ENCODE measurements around the gene CASP9.
"Not testable (repeated sequence)": the region's sequence is repeated elsewhere in the genome, so short reads cannot be mapped to it uniquely, and the experiment has no call there.

The CASP9 gene

DNA sequence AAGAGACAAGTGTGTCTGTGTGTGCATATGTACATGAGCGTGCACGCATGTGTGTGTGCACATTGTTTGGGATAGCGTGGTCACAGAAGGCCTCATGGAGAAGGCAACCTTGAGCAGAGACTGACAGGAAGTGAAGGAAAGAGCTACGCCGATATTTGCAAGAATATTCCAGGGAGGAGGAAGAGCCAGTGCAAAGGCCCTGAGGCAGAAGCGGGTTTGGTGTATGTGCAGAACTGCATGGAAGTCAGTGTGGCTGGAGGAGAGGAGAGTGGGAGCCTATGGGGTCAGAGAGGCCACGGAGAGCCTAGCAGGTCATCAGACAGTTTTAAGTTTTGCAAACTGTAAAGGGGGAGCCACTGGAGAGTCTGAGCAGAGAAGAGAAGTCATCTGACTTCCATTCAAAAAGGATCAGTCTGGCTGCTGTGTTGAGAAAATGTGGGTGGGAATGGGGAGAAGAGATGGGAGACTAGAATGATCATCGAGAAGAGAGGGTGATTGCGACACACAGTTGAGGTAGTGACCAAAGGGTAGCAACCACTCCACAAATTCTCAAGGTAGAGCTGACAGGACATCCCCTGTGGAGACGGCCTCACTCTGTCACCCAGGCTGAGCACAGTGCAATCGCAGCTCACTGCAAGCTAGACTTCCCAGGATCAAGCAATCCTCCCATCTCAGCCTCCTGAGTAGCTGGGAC is 44.2 kb downstream of the CASP9 start:
- no peak overlapping the region for H3K27ac ChIP-seq
- TF ChIP-seq, protein P1, sequence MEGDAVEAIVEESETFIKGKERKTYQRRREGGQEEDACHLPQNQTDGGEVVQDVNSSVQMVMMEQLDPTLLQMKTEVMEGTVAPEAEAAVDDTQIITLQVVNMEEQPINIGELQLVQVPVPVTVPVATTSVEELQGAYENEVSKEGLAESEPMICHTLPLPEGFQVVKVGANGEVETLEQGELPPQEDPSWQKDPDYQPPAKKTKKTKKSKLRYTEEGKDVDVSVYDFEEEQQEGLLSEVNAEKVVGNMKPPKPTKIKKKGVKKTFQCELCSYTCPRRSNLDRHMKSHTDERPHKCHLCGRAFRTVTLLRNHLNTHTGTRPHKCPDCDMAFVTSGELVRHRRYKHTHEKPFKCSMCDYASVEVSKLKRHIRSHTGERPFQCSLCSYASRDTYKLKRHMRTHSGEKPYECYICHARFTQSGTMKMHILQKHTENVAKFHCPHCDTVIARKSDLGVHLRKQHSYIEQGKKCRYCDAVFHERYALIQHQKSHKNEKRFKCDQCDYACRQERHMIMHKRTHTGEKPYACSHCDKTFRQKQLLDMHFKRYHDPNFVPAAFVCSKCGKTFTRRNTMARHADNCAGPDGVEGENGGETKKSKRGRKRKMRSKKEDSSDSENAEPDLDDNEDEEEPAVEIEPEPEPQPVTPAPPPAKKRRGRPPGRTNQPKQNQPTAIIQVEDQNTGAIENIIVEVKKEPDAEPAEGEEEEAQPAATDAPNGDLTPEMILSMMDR (IDR thresholded peaks at IDR 0.05): no peak
- no peak for TF ChIP-seq ZFX (IDR thresholded peaks at IDR 0.05; ENCODE audit: borderline replicate concordance)

DNA sequence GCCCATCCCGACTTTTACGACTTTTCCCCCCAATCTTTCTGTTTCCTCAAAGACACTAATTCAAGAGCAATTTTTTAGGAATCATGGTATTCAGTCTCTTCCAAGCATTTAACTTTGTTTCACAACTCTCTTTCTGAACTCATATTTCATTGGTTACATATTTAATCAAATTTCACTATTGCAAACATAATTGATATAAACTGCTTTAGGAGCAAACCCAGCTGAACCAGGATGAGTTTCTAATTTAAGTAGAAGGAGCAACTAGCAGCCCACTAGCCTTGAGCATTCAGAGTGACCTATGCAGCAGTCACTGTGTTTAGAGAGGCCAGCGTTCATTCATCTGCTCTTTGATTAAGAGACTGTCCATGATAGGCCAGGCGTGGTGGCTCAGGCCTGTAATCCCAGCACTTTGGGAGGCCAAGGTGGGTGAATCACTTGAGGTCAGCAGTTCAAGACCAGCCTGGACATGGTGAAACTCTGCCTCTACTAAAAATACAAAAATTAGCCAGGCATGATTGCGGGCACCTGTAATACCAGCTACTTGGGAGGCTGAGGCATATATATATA is 46.3 kb downstream of the CASP9 start:
- TF ChIP-seq, protein P1 (IDR thresholded peaks at IDR 0.05): no peak
- TF ChIP-seq ZFX (IDR thresholded peaks at IDR 0.05; ENCODE audit: borderline replicate concordance): no peak
- no peak overlapping the region for H3K27ac ChIP-seq

DNA sequence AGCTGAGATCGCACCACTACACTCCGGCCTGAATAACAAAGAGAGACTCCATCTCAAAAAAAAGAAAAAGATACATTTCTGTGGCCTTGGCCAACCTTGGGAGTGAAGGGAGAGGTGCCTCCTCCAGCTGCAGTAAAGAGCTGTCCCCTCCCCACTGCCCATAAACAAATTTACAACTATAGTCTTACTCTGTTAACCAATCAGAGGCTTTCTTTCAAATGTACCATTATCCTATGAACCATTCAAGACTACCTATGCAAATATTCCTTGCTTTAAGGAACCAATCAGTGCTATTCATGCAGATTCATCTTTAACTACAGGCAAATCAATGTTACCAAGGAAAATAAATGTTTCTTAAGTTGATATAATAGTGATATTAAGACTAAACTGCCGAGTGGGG is 47.1 kb downstream of the CASP9 start:
- TF ChIP-seq ZFX (IDR thresholded peaks at IDR 0.05; ENCODE audit: borderline replicate concordance): no peak
- TF ChIP-seq, protein P1 (IDR thresholded peaks at IDR 0.05): no peak
- no peak overlapping the region for H3K27ac ChIP-seq

DNA sequence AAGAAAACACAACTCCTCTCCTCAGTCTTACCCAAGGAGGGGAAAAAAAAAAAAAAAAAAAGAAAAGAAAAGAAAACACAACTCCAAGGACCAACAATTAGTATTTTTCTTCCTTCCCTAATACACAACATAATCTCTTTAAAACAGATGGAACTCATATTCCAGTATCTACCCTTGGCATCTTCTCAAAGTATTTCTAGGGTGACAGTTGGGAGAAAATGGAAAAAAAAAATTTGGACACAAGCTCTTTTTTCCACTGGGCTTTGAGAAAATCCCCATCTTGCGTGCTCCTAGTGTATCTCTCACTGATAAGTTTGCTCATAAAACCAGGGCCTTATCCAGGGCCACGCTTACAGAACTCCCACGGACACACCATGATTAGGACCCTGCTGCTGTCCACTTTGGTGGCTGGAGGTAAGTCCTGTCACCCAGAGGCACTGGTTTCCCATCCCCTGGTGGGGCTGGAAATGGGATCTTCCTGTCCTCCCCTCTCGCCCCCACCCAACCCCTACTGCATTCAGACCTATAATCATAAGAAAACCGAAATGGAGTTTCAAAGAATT is 48.2 kb downstream of the CASP9 start, which contains the start of gene CELA2B:
CELA2B (plus strand) TSS at position 353 of the 563 bp plus-strand sequence; CDS start at position 375, 22 bp downstream.
- TF ChIP-seq ZFX (IDR thresholded peaks at IDR 0.05; ENCODE audit: borderline replicate concordance): no peak
- TF ChIP-seq, protein P1 (IDR thresholded peaks at IDR 0.05): no peak
- H3K27ac ChIP-seq: no peak within 1 kb of the TSS

DNA sequence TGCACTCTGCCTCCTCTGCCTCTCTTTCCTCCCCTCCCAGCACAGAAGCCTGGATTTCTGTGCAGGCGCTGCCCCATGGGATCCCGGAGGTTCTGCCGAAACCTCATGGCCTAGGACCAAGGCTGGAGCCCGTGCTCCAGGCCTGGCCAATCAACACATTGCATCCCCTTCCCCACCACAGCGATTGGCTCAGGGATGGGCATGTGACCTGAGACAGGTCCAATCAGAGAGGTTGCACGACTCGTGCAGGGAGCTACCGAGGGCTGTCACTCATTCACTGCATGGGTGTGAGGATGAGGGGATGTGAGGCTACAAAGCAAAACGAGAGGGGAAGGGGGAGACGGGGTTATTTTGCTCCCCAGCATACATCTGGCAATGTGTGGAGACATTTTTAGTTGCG is 51.4 kb downstream of the CASP9 start:
- no peak overlapping the region for H3K27ac ChIP-seq
- no peak for TF ChIP-seq ZFX (IDR thresholded peaks at IDR 0.05; ENCODE audit: borderline replicate concordance)
- TF ChIP-seq, protein P1 (IDR thresholded peaks at IDR 0.05): no peak

DNA sequence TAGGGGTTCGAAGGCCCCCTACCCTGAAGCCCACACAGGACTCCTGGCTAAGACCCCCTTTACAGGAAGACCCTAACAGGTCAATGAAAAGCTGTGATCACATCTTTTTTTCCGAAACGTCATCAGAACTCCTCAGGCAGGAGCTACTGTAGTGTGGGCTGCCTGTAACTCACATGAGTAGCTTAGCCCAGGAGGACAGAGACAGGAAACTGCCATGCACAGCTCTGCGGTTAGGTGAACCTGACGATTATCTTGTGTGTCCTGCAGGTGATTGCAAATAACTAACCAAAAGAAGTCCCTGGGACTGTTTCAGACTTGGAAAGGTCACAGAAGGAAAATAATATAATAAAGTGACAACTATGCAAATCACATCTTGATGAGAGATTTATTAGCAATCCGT is 52.3 kb downstream of the CASP9 start:
- not testable (repeated sequence) for H3K27ac ChIP-seq

DNA sequence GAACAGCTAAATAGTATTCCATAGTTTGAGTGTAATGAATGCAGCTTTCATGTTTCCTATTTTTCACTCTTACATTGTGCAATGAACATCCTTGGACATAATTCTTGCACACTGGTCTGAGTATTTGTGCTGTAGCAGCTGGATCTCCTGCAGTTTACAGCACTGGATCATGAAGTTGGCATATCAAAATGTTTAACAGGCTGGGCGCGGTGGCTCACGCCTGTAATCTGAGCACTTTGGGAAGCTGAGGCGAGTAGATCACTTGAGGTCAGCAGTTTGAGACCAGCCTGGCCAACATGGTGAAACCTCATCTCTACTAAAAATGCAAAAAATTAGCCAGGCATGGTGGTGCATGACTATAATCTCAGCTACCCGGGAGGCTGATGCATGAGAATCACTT is 52.9 kb downstream of the CASP9 start:
- H3K27ac ChIP-seq: not testable (repeated sequence)

DNA sequence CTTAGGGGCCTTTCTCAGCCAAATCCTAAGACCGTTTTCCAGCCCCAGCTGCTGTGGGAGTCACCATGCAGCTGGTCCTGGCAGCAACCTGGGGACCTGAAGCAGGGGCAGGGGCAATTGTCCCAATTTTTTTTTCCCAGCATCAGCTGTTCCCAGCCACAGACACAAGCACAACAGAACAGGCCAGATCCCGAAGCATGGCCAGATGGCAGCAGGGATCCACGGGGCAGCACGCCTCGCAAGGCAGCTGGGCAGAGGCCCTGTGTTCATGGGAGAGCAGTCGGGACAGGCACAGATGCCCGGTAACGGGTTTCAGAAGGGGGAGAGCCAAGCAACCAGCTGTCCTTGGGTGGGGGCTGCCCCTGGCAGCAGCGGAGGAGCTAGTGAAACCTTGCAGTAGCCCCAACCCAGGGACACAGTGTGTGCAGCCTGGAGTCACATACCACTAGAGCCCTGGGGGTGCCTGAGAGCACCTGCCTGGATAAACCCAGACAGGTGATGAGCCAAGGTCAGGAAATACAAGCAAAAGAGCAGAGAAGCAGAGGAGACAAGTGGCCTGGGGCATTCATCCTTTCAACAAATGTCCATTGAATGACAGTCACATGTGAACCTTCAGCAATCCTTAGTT is 54.1 kb downstream of the CASP9 start:
- not testable (repeated sequence) for H3K27ac ChIP-seq
